HEK293T (cell line): ENCODE measurements around the gene OPHN1.

Source experiments
- ARNT ChIP-seq: fragments of 450-650 bp; IDR thresholded peaks from 2 replicates; pipeline ENCODE4 v1.6.1; 2017; ENCODE audit warnings: mild to moderate bottlenecking
- BHLHE40 ChIP-seq: fragments of 450-650 bp; IDR thresholded peaks from 2 replicates; pipeline ENCODE4 v1.6.1; 2016; ENCODE audit warnings: mild to moderate bottlenecking, moderate library complexity, borderline replicate concordance
- FOXA1 ChIP-seq: fragments of 450-650 bp; IDR thresholded peaks from 2 replicates; pipeline ENCODE4 v1.6.1; 2016; ENCODE audit warnings: mild to moderate bottlenecking
- FOXK2 ChIP-seq: fragments of 450-650 bp; IDR thresholded peaks from 2 replicates; pipeline ENCODE4 v1.6.1; 2016; ENCODE audit warnings: mild to moderate bottlenecking
- FOXM1 ChIP-seq: fragments of 450-650 bp; IDR thresholded peaks from 2 replicates; pipeline ENCODE4 v1.6.1; 2017; ENCODE audit warnings: mild to moderate bottlenecking, borderline replicate concordance
- NFRKB ChIP-seq: fragments of 450-650 bp; IDR thresholded peaks from 2 replicates; pipeline ENCODE4 v1.6.1; 2016; ENCODE audit warnings: mild to moderate bottlenecking, moderate library complexity
- PKNOX1 ChIP-seq: fragments of 450-650 bp; IDR thresholded peaks from 2 replicates; pipeline ENCODE4 v1.6.1; 2016
- SUZ12 ChIP-seq: fragments of 450-650 bp; IDR thresholded peaks from 2 replicates; pipeline ENCODE4 v1.6.1; 2016; ENCODE audit warnings: mild to moderate bottlenecking
- TARDBP ChIP-seq: fragments of 450-650 bp; IDR thresholded peaks from 2 replicates; pipeline ENCODE4 v1.6.1; 2016
- ZNF384 ChIP-seq: fragments of 450-650 bp; IDR thresholded peaks from 2 replicates; pipeline ENCODE4 v1.6.1; 2016

GRCh38 chrX:68443155-68443868, 10.0 kb upstream of the OPHN1 start:
- no peak for TF ChIP-seq SUZ12
- no peak for TF ChIP-seq TARDBP
- no peak for TF ChIP-seq ARNT
- TF ChIP-seq FOXK2: no peak
- no peak for TF ChIP-seq FOXM1
- TF ChIP-seq BHLHE40: no peak
- no peak for TF ChIP-seq ZNF384
- no peak for TF ChIP-seq FOXA1
- TF ChIP-seq PKNOX1: no peak
- no peak for TF ChIP-seq NFRKB
